Kidney (tissue), 14 donors: Measurements from ENCODE around the gene ANKS1B. TPM values are rescaled to one million over a fixed set of nuclear protein-coding genes. Genes with fewer than 3 reads are reported as not detected.

Source experiments
- DNase-seq, 5 donors: peaks; one replicate each; pipeline ENCODE4 v3.0.0-alpha.2; 2013 to 2020
- FAIRE-seq: peaks from 2 replicates; lab custom pipeline; 2012; peaks lifted over from hg19 to GRCh38; lab: Jason Lieb, UNC
- H3K27ac ChIP-seq, 2 donors: one replicate each; pipeline ENCODE4 v1.7.0; 2013; ENCODE audit warnings: low read depth in 2 of 2, low read length in 2 of 2, inconsistent platforms in 1 of 2
- H3K27me3 ChIP-seq: one replicate; pipeline ENCODE4 v1.7.1; 2013; ENCODE audit warnings: low read length, inconsistent platforms; ENCODE audit not compliant: control insufficient read depth, insufficient read depth
- H3K36me3 ChIP-seq, 3 donors: one replicate each; pipeline versions ENCODE4 v1.7.0 to v1.7.1; 2013; ENCODE audit warnings: low read length in 3 of 3, control low read depth in 1 of 3, inconsistent platforms in 1 of 3; ENCODE audit not compliant: insufficient read depth in 3 of 3, control insufficient read depth in 2 of 3
- H3K4me1 ChIP-seq, 3 donors: one replicate each; pipeline versions ENCODE4 v1.7.0 to v1.7.1; 2013; ENCODE audit warnings: low read length in 3 of 3, inconsistent platforms in 1 of 3, low read depth in 1 of 3; ENCODE audit not compliant: control insufficient read depth in 2 of 3, insufficient read depth in 2 of 3
- H3K4me3 ChIP-seq, 3 donors: one replicate each; pipeline versions ENCODE4 v1.7.0 to v1.8.1; 2013; ENCODE audit warnings: low read length in 3 of 3, control low read depth in 1 of 3, inconsistent platforms in 1 of 3
- H3K9ac ChIP-seq, 3 donors: one replicate each; pipeline versions ENCODE4 v1.7.0 to v1.7.1; 2013; ENCODE audit warnings: low read length in 3 of 3, control low read depth in 1 of 3, inconsistent platforms in 1 of 3
- H3K9me3 ChIP-seq, 3 donors: one replicate each; pipeline versions ENCODE4 v1.7.0 to v1.7.1; 2013; ENCODE audit warnings: low read length in 3 of 3, control low read depth in 1 of 3, inconsistent platforms in 1 of 3; ENCODE audit not compliant: control insufficient read depth in 2 of 3, insufficient read depth in 1 of 3
- CTCF ChIP-seq: IDR thresholded peaks from 3 replicates; pipeline ENCODE4 v1.5.1; 2012; ENCODE audit warnings: mild to moderate bottlenecking, moderate library complexity, borderline replicate concordance; ENCODE audit not compliant: insufficient read depth; ENCODE audit errors: extremely low read depth
- intact Hi-C: fragments of 100-400 bp; cut with DNase I; formaldehyde crosslinking; loops from one replicate; pipeline ENCODE4 v1.11.1; 2022
- polyA plus RNA-seq: library from polyadenylated mRNA; stranded (reverse); fragments of 350-450 nt; fragmentation: Illumina TruSeq; extraction: RNeasy Lipid Tissue Mini Kit (QIAGEN cat#74804); gene quantifications from one replicate; pipeline ENCODE4 v1.2.3, GENCODE V29; 2014; ENCODE audit warnings: low read depth, low replicate concordance; ENCODE audit not compliant: insufficient read depth
- total RNA-seq: library from RNA; stranded (reverse); fragmentation: NEBNext Ultra II Directional; extraction: Animal tissue kit (Norgen Biotek cat#: 25700); gene quantifications from one replicate; pipeline ENCODE4 v1.2.1, GENCODE V29; 2021
- donor health status: control.
- donor health status: control.
- donor health status: control.
- donor health status: control.
- donor health status: control.
- donor health status: DM: yes; HTN: yes; CAD: no.
- donor health status: Normal renal cell carcinoma (clear cell type).

The ANKS1B gene
- total and polyA plus RNA-seq, 2 donors from 2014 or later = 1.7 to 5.8 TPM

- TF ChIP-seq CTCF = no peak
- intact Hi-C loops = no loop called here
- Histone ChIP-seq H3K27me3 (peaks cover 2% of the 10 kb centered on the region), H3K4me3 (no peak overlapping the region), H3K9ac (no peak overlapping the region), H3K4me1 (no peaks in the 10 kb centered on the region), H3K27ac (no peak overlapping the region), H3K36me3 (no peaks in the 10 kb centered on the region), H3K9me3 (no peaks in the 10 kb centered on the region)
- DNase-seq (no peak), FAIRE-seq (no peak)
Measured at GRCh38 chr12:98885778-98886177, 1099.0 kb downstream of the ANKS1B start.

- Histone ChIP-seq H3K4me1 (no peaks in the 10 kb centered on the region), H3K4me3 (no peak overlapping the region), H3K9ac (no peak overlapping the region), H3K27ac (no peak overlapping the region), H3K27me3 (no peaks in the 10 kb centered on the region), H3K36me3 (no peaks in the 10 kb centered on the region), H3K9me3 (no peaks in the 10 kb centered on the region)
- DNase-seq (no peak), FAIRE-seq (no peak)
- intact Hi-C loops = no loop called here
- no peak for TF ChIP-seq CTCF
Measured at GRCh38 chr12:98883231-98883630, 1101.5 kb downstream of the ANKS1B start.

- intact Hi-C loops = no loop called here
- Histone ChIP-seq H3K9ac (no peak overlapping the region), H3K36me3 (no peaks in the 10 kb centered on the region), H3K4me3 (no peak overlapping the region), H3K27ac (no peak overlapping the region), H3K27me3 (no peaks in the 10 kb centered on the region), H3K4me1 (no peaks in the 10 kb centered on the region), H3K9me3 (no peaks in the 10 kb centered on the region)
- no peak for TF ChIP-seq CTCF
- DNase-seq (no peak), FAIRE-seq (no peak)
Measured at GRCh38 chr12:98882526-98882925, 1102.2 kb downstream of the ANKS1B start.

GRCh38 chr12:98873776-98874175 is 1111.0 kb downstream of the ANKS1B start:
- H3K9me3 ChIP-seq = no peaks in the 10 kb centered on the region
- no peaks in the 10 kb centered on the region for H3K27me3 ChIP-seq
- H3K4me3 ChIP-seq = no peak overlapping the region
- no peak overlapping the region for H3K27ac ChIP-seq
- FAIRE-seq = no peak
- no peak for TF ChIP-seq CTCF
- H3K36me3 ChIP-seq = no peaks in the 10 kb centered on the region
- intact Hi-C loops = no loop called here
- H3K4me1 ChIP-seq = no peaks in the 10 kb centered on the region
- no peak overlapping the region for H3K9ac ChIP-seq
- DNase-seq = no peak
